MCF 10A (cell line): Measurements from ENCODE around the gene KCNMA1. TPM values are rescaled to one million over a fixed set of nuclear protein-coding genes. Genes with fewer than 3 reads are reported as not detected.
A peak's percentile ranks its signal among the peaks of the same experiment; 100 is the strongest.

Experiments
- BruUV-seq: library from RNA; stranded (reverse); fragments of 400-500 nt; replicated peaks from 2 replicates; lab custom pipeline; 2021; lab: Mats Ljungman, UMichigan
- CTCF ChIA-PET: fragments of 300-600 bp; sonication (Branson Sonifier 250); formaldehyde crosslinking; extraction: SDS; loops from one replicate; lab custom pipeline; 2021; ENCODE audit warnings: antibody characterized with exemption, inconsistent platforms; lab: Yijun Ruan, JAX
- POLR2A ChIA-PET: fragments of 300-600, 350-650 bp; sonication (Branson Sonifier 250); formaldehyde crosslinking; extraction: SDS; loops from one replicate; lab custom pipeline; 2020; ENCODE audit warnings: antibody characterized with exemption, inconsistent platforms; lab: Yijun Ruan, JAX
- DNase-seq: peaks from one replicate; pipeline ENCODE4 v3.0.0-alpha.2; 2018; ENCODE audit not compliant: unreplicated experiment
- H3K27ac Mint-ChIP-seq: one replicate; pipeline ENCODE4 v1.8.0; 2022; ENCODE audit warnings: mild to moderate bottlenecking, low read depth, mixed read lengths; ENCODE audit not compliant: unreplicated experiment
- H3K27me3 Mint-ChIP-seq: one replicate; pipeline ENCODE4 v1.8.0; 2022; ENCODE audit warnings: mixed read lengths; ENCODE audit not compliant: insufficient read depth, unreplicated experiment
- H3K36me3 Mint-ChIP-seq: one replicate; pipeline ENCODE4 v1.8.0; 2022; ENCODE audit warnings: mild to moderate bottlenecking, moderate library complexity, mixed read lengths; ENCODE audit not compliant: insufficient read depth, unreplicated experiment
- H3K4me1 Mint-ChIP-seq: one replicate; pipeline ENCODE4 v1.8.0; 2022; ENCODE audit warnings: mixed read lengths; ENCODE audit not compliant: insufficient read depth, unreplicated experiment
- H3K4me3 Mint-ChIP-seq: one replicate; pipeline ENCODE4 v1.8.0; 2022; ENCODE audit warnings: mild to moderate bottlenecking, moderate library complexity, mixed read lengths; ENCODE audit not compliant: unreplicated experiment
- H3K9me3 Mint-ChIP-seq: one replicate; pipeline ENCODE4 v1.8.0; 2022; ENCODE audit warnings: mixed read lengths; ENCODE audit not compliant: unreplicated experiment
- intact Hi-C: fragments of 100-400 bp; cut with micrococcal nuclease; formaldehyde crosslinking; loops from 2 replicates; pipeline ENCODE4 v1.14.1; 2022
- total RNA-seq: library from RNA; stranded (reverse); gene quantifications from 2 replicates; pipeline ENCODE4 v1.2.3, GENCODE V29; 2022
- TF ChIP-seq, protein P1 (sequence below): fragments of 200-600 bp; IDR thresholded peaks from one replicate; pipeline ENCODE4 v1.8.0; 2022; ENCODE audit warnings: antibody characterized with exemption, mild to moderate bottlenecking; ENCODE audit not compliant: unreplicated experiment

The KCNMA1 gene
- total RNA-seq, 1 experiment from 2014 or later, result 7.5 TPM

DNA sequence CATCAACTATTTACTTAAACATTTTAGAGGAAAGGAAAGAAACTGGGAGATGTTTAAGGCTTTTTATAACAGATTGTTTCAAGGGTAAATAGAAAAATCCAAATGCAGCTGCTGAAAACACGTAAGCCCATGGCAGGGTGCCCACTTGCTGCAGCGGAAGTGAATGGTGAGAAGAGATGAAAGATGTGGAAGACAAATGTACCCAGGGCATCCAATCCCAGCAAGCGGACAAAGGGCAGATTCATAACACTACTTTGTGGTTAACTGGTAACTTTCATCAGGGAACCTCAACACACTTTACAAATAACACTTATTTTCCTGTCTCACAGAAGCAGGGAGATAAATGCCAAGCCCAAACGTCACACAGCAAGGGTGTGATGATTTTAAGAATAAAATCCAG lies 358.4 kb downstream of the KCNMA1 start:
- peaks cover 3% of the 10 kb centered on the region for H3K4me1 Mint-ChIP-seq
- no peak for DNase-seq

DNA sequence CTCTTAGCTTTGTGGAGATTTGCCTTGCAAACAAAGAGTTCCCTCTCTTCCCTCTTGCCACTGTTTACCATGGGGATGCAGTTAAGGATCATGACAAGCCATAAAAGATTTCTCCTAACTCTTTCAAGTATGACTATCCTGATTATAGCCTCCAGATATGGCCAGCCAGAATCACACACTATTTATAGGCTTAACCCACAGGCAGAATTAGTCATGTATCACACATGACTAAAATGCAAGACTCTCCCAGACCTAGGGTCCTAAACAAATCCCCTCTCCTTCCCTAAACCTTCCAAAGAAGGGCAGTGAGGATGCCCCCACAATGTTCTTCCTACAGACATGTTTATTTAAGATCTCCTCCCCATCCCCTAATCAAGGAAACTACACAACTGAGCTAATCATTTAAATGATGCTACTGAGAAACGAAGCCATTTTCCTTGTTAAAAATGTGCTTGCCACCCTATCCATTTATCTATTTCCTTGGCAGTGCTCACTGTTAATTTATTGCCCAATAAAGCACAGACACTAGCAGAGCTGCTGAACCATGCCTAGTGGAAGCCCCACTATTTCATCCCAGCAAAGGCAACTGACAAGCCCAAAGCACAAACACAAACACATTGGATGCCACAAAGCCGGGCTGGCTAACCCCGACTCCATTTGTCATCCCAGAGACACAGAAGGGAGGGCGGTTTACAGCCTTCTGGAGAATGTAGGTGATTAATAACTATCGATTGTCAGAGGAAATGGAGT lies 363.4 kb downstream of the KCNMA1 start:
- Mint-ChIP-seq H3K27ac (no peak overlapping the region), H3K36me3 (no peaks in the 10 kb centered on the region), H3K27me3 (no peaks in the 10 kb centered on the region), H3K4me1 (peaks cover 13% of the 10 kb centered on the region), H3K4me3 (no peak overlapping the region), H3K9me3 (no peaks in the 10 kb centered on the region)
- ChIA-PET POLR2A (no interaction called here), CTCF (no interaction called here)
- no TSS peak for BruUV-seq
- TF ChIP-seq, protein P1, sequence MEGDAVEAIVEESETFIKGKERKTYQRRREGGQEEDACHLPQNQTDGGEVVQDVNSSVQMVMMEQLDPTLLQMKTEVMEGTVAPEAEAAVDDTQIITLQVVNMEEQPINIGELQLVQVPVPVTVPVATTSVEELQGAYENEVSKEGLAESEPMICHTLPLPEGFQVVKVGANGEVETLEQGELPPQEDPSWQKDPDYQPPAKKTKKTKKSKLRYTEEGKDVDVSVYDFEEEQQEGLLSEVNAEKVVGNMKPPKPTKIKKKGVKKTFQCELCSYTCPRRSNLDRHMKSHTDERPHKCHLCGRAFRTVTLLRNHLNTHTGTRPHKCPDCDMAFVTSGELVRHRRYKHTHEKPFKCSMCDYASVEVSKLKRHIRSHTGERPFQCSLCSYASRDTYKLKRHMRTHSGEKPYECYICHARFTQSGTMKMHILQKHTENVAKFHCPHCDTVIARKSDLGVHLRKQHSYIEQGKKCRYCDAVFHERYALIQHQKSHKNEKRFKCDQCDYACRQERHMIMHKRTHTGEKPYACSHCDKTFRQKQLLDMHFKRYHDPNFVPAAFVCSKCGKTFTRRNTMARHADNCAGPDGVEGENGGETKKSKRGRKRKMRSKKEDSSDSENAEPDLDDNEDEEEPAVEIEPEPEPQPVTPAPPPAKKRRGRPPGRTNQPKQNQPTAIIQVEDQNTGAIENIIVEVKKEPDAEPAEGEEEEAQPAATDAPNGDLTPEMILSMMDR, result no peak
- intact Hi-C loops, result no loop called here
- DNase-seq, result peak; percentile 9

More for the DNA sequence above, 358.4 kb downstream of the KCNMA1 start:
- no peak overlapping the region for H3K27ac Mint-ChIP-seq
- ChIA-PET POLR2A (no interaction called here), CTCF (no interaction called here)
- intact Hi-C loops, result no loop called here
- no TSS peak for BruUV-seq
- TF ChIP-seq, protein P1, result no peak
- H3K9me3 Mint-ChIP-seq, result no peaks in the 10 kb centered on the region
- H3K4me3 Mint-ChIP-seq, result no peak overlapping the region
- no peaks in the 10 kb centered on the region for H3K27me3 Mint-ChIP-seq
- no peaks in the 10 kb centered on the region for H3K36me3 Mint-ChIP-seq

DNA sequence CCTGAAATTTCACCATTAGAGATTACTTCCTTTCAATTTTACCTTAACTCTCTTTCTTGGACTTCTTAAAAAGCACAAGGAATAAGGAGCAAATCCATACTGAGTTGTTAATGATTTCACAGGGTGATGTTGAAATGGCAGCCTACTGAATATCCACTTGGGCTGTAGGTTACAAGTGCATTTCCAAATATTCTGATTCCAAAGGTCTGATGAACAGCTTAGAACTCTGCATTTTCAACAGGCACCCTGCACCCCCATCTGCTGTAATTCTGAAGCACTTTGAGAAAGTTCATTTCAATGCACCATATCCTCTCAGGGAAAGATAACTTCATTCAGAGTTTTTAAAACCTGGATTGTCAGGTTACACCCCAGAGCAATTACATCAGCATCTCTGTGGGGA lies 368.4 kb downstream of the KCNMA1 start:
- ChIA-PET POLR2A (no interaction called here), CTCF (interaction anchor here (0.8 kb wide), 1 partner anchor 73 kb away, joined by 3 read pairs; no protein-coding TSS in a partner anchor)
- Mint-ChIP-seq H3K27me3 (no peaks in the 10 kb centered on the region), H3K36me3 (no peaks in the 10 kb centered on the region), H3K4me1 (peaks cover 10% of the 10 kb centered on the region), H3K4me3 (no peak overlapping the region), H3K9me3 (no peaks in the 10 kb centered on the region), H3K27ac (no peak overlapping the region)
- no TSS peak for BruUV-seq
- intact Hi-C loops, result no loop called here
- no peak for DNase-seq
- TF ChIP-seq, protein P1, result no peak

DNA sequence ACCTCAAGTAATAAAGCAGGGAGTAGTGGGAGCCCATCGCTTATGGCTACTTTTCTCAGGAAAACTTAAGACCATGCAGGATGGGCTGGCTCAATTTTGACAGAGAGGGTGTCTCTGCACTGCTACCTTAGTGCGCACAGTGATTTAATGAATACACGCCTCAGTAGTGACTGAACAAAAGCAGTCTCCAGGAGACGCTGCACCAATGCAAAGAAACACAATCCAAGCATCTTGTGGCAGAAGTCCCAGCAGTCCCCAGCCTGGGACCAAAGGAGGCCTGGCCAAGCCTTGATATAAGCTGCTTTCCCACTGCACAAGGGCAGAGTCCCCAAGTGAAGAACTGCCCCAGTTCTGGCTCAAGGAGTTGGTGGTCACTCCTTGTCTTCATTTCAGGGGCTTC lies 368.9 kb downstream of the KCNMA1 start:
- ChIA-PET POLR2A (no interaction called here), CTCF (interaction anchor here (0.6 to 0.8 kb wide), 2 partner anchors 73 to 792 kb away, joined by 3 read pairs; no protein-coding TSS in a partner anchor)
- BruUV-seq, result no TSS peak
- no peaks in the 10 kb centered on the region for H3K27me3 Mint-ChIP-seq
- H3K27ac Mint-ChIP-seq, result no peak overlapping the region
- DNase-seq, result no peak
- peaks cover 5% of the 10 kb centered on the region for H3K4me1 Mint-ChIP-seq
- H3K9me3 Mint-ChIP-seq, result no peaks in the 10 kb centered on the region
- no peak overlapping the region for H3K4me3 Mint-ChIP-seq
- intact Hi-C loops, result no loop called here
- no peaks in the 10 kb centered on the region for H3K36me3 Mint-ChIP-seq
- TF ChIP-seq, protein P1, result no peak
